ENCODE measurements around the gene ITPR3. TPM values are rescaled to one million over a fixed set of nuclear protein-coding genes. Genes with fewer than 3 reads are reported as not detected.

Gene ITPR3
- total RNA-seq, 2 experiments from 2014 or later = 42.6 to 42.9 TPM

DNA sequence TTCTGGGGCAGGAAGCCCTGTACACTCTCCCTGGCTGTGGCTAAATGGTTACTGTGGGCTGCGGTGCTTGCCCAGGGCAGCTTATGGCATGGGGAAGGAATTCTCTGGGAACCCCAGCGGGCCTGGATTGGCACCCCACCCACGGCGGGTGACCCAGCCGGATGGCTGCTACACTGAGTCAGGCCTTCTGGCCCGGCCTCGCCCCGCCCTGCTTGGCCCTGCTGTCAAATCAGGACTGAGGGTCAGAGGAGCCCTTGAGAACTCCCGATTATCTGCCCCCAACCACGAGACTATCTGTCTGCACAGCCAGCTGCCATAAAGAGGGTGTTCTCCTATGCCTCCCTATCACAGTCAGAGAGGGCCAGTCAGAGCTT is 7.3 kb upstream of the ITPR3 start:
- no peak overlapping the region for H3K4me3 Mint-ChIP-seq
- no peaks in the 10 kb centered on the region for H3K27me3 Mint-ChIP-seq
- H3K9me3 Mint-ChIP-seq (ENCODE audit: low read depth) = no peaks in the 10 kb centered on the region
- H3K4me1 Mint-ChIP-seq = no peaks in the 10 kb centered on the region
- DNase-seq (no peak), ATAC-seq (no peak)
- H3K27ac Mint-ChIP-seq = no peak overlapping the region
- ChIA-PET POLR2A (no interaction called here), CTCF (interaction anchor here (0.9 kb wide), 1 partner anchor 98 kb away, joined by 3 read pairs; the partner anchor contains the start of gene UQCC2)
- H3K36me3 Mint-ChIP-seq (ENCODE audit: low read depth) = no peaks in the 10 kb centered on the region
- intact Hi-C loops (cut with DNase I, micrococcal nuclease) = no loop called here

DNA sequence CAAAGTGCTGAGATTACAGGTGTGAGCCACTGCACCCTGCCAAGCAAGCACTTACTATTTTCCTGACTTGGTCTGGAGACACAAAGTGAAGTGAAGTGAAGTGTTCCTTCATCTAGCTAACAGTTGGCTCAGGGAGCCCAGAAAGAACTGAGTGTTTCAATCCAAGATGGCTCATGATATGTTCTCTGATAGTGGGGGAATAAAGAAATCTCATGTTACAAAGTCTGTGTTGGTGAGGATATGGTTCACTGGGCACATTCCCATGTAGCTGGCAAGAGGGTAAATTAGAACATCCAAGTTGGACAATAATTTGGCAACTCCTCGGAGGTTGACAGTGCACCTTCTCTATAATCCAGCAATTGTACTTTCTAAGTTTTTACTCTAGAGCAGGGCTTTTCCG is 5.0 kb upstream of the ITPR3 start:
- intact Hi-C loops (cut with DNase I, micrococcal nuclease) = no loop called here

DNA sequence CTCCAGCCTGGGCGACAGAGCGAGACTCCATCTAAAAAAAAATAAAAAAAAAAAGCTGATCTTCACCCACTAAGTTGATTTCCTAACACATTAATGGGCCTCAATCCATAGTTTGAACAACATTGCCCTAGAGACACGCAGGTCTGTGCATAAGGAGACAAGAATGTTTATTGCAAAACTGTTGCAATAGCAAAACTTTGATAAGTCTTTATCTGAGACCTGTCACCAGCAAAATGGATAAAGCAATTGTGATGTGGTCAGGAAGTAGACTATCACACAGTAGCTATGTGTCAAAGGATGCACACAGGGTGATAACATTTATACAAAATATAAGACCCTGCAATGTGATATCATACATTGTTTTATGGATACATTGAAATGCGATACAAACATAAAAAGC is 4.2 kb upstream of the ITPR3 start:
- no peak overlapping the region for H3K4me3 Mint-ChIP-seq
- peaks cover 11% of the 10 kb centered on the region for H3K4me1 Mint-ChIP-seq
- CTCF ChIA-PET = no interaction called here
- no peaks in the 10 kb centered on the region for H3K27me3 Mint-ChIP-seq
- POLR2A ChIA-PET = no interaction called here
- intact Hi-C loops (cut with DNase I, micrococcal nuclease) = no loop called here
- no peak for ATAC-seq
- DNase-seq = no peak
- H3K36me3 Mint-ChIP-seq (ENCODE audit: low read depth) = no peaks in the 10 kb centered on the region
- no peaks in the 10 kb centered on the region for H3K9me3 Mint-ChIP-seq (ENCODE audit: low read depth)
- no peak overlapping the region for H3K27ac Mint-ChIP-seq

More for the DNA sequence above, 5.0 kb upstream of the ITPR3 start:
- POLR2A ChIA-PET = no interaction called here
- Mint-ChIP-seq H3K9me3 (ENCODE audit: low read depth) (no peaks in the 10 kb centered on the region), H3K27me3 (no peaks in the 10 kb centered on the region), H3K27ac (no peak overlapping the region), H3K4me1 (peaks cover 11% of the 10 kb centered on the region), H3K4me3 (no peak overlapping the region), H3K36me3 (ENCODE audit: low read depth) (no peaks in the 10 kb centered on the region)
- CTCF ChIA-PET = no interaction called here
- DNase-seq (no peak), ATAC-seq (no peak)

DNA sequence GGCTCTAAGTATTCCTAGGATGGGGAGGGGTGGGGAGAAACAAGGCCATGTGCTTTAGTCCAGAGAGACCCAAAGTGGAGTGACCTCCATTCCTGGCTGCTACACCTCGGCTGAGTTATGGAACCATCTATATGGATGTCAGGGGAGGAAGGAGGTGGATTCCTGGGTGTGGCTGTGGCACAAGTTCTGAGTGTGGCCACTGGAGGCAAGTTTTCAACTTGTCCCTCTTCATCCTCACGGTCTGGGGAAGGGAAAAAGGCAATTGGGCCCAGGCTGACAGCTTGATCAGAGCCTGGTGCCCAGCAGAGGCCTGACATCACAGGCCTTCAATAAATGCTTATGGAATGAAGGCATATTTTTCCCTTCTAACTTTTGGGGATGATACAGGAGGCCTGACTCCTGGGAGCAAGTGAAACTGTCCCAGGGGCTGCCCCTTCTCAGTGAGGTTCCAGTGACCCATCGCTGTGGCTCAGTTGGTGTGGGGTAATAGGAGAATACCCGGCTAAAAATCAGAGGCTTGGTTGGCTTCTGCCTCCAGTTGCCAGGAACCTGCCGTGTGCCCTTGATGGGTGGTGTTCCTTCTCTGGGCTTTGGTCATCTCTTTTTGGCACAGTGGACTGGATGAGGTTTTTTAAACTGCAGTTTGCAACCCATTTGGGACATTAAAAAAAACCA is 1.8 kb upstream of the ITPR3 start:
- Mint-ChIP-seq H3K9me3 (ENCODE audit: low read depth) (no peaks in the 10 kb centered on the region), H3K36me3 (ENCODE audit: low read depth) (peaks cover 14% of the 10 kb centered on the region), H3K4me1 (peaks cover 34% of the 10 kb centered on the region), H3K27me3 (no peaks in the 10 kb centered on the region), H3K4me3 (peak overlapping the region; percentile 84), H3K27ac (peak overlapping the region; percentile 91)
- ChIA-PET POLR2A (no interaction called here), CTCF (interaction anchor here (0.6 to 4.5 kb wide), 3 partner anchors 12 to 29 kb away, joined by 3 to 22 read pairs (median 3); no protein-coding TSS in a partner anchor)
- intact Hi-C loops (cut with DNase I, micrococcal nuclease) = no loop called here
- DNase-seq (no peak), ATAC-seq (no peak)

DNA sequence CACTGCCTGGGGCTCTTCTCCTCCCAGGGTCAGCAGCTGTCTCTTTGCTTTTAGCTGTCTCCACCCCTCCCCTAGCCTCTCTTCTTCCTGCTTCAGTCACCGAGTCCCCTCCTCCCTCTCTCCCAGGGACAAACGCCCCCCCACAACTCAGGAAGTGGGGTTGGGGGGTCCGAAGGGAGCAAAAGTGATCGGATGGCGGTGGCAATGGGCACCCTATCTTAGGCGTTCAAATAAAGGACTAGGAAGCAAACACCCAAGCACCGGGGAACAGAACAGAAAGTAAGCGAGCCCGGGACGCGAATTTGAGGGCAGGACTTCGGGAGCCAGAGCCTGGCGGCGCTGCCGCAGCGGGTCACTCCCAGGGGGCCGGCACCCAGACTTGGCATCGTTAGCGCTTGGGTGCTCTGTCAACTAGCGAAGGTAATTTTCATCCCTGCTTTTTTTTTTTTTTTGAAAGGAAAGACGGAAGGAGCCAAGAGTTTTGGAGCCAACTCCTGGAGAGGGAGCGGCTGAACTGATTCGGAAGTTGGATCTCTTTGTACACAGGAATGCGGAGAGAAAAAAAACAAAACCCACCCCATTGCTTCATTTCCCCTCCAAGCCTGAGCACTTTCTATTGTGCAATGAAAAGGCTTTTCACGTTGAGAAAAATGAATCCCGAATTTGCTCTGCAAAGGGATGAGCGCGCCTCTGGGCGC is 815 bp upstream of the ITPR3 start:
- H3K27me3 Mint-ChIP-seq = no peaks in the 10 kb centered on the region
- ChIA-PET CTCF (interaction anchor here (1.1 to 4.5 kb wide), 4 partner anchors 13 to 190 kb away, joined by 3 to 22 read pairs (median 4); no protein-coding TSS in a partner anchor), POLR2A (interaction anchor here (0.7 kb wide), 2 partner anchors 12 to 43 kb away, joined by 3 to 4 read pairs; no protein-coding TSS in a partner anchor)
- peaks cover 17% of the 10 kb centered on the region for H3K36me3 Mint-ChIP-seq (ENCODE audit: low read depth)
- H3K4me3 Mint-ChIP-seq = peak overlapping the region; percentile 84
- ATAC-seq (peak; percentile 19), DNase-seq (peak; percentile 64)
- H3K27ac Mint-ChIP-seq = peak overlapping the region; percentile 91
- intact Hi-C loops (cut with DNase I, micrococcal nuclease) = loop anchor here (1.0 to 5.0 kb wide), 9 partner anchors 8 to 617 kb away; partner anchors contain the start of genes HMGA1 (in 1 of the 2), KIFC1 (in 1 of the 2), LEMD2 (in 1 of the 2) and RPS18 (in 1 of the 2)
- H3K4me1 Mint-ChIP-seq = peaks cover 41% of the 10 kb centered on the region
- no peaks in the 10 kb centered on the region for H3K9me3 Mint-ChIP-seq (ENCODE audit: low read depth)

DNA sequence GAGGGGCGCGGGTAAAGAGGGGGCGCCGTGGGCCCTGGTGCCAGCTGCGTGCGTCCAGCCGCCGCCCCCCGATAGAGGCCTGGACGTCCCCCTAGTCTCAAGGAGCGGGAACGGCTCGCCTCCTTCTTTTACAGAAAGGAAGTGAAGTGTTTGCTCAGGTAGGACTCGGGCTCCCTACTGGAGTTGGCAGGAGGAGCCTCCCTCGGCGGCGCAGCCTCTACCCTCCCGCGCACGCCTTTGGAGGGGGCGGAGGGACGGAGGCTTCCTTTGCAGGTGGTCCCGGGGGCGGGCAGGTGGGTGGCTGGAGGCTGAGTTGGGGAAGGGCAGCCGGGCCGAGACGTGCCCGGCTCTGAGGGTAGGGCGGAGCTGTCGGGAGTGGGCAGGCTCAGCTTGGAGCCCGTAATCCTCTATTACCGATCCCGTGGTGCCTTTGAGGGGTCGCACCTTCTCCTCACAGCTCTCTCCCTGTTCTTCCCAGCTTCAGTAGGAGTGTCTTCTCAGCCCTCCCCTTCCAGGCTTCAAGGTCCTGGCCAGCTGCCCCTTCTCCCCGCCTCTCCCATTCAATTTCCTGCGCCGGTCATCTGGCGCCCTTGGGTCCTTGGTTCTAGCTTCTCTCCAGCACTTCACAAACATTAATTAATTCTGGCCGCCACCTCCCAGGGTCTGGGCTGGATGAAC is 728 bp downstream of the ITPR3 start:
- Mint-ChIP-seq H3K4me3 (peak overlapping the region; percentile 94), H3K36me3 (ENCODE audit: low read depth) (peaks cover 23% of the 10 kb centered on the region), H3K27ac (peak overlapping the region; percentile 87), H3K4me1 (peaks cover 48% of the 10 kb centered on the region), H3K27me3 (no peaks in the 10 kb centered on the region), H3K9me3 (ENCODE audit: low read depth) (no peaks in the 10 kb centered on the region)
- ChIA-PET POLR2A (interaction anchor here (0.9 kb wide), 1 partner anchor 30 kb away, joined by 5 read pairs; no protein-coding TSS in a partner anchor), CTCF (interaction anchor here (0.6 to 4.5 kb wide), 16 partner anchors 10 to 502 kb away, joined by 3 to 22 read pairs (median 3); partner anchors contain the start of gene BAK1)
- intact Hi-C loops (cut with DNase I, micrococcal nuclease) = loop anchor here (5.0 kb wide), 8 partner anchors 35 to 615 kb away; partner anchors contain the start of genes HMGA1 (in 1 of the 2), KIFC1 (in 1 of the 2), LEMD2 (in 1 of the 2) and RPS18 (in 1 of the 2)
- ATAC-seq (peak; percentile 36), DNase-seq (peak; percentile 63)

DNA sequence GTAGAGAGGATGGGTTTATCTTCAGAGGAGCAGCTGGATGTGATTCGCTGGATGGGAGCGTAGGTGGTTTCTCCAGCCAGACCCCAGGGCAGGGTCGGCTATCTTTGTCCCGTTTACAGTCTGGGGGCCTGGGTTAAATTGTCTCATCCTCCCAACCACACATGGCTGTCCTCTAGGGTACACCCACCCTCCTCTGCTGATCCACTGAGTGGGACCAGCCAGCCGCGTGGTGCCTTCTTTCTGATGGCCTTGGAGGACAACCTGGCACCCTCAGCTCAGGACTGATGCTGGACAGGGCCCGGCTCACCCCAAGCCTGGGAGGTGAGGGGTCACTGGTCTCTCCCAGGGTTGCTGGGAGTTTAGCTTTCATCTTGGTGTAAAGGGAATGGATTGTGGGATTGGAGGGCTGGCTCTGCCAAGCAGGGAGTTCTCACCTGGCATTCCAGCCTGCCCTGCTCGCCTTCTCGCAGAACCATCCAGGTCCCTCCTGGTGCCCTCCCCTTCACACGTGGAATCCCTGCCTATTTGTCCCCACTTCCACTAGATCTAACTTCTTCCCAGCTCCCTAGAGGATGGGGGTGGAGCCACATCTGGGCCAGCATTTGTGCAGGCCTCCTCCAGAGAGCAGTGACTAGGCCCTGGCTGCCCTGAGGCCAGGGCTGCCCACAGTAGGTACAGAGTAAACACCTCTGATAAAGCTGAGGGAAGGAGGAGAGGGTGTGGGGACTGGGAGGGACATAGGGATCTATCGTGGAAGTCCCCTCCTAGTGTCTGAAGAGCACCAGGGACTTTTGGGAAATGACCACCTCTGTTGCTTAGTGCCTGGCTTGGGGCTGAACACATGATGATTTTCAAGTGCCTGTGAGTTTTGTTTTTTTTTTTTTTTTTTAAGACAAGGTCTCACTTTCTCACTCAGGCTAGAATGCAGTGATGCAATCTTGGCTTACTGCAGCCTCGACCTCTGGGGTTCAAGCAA is 1.6 kb downstream of the ITPR3 start:
- no peaks in the 10 kb centered on the region for H3K27me3 Mint-ChIP-seq
- ATAC-seq = no peak
- intact Hi-C loops (cut with DNase I, micrococcal nuclease) = loop anchor here (5.0 kb wide), 8 partner anchors 35 to 615 kb away; partner anchors contain the start of genes HMGA1 (in 1 of the 2), KIFC1 (in 1 of the 2), LEMD2 (in 1 of the 2) and RPS18 (in 1 of the 2)
- CTCF ChIA-PET = interaction anchor here (0.6 to 4.5 kb wide), 10 partner anchors 10 to 323 kb away, joined by 3 to 22 read pairs (median 4); partner anchors contain the start of gene BAK1
- H3K9me3 Mint-ChIP-seq (ENCODE audit: low read depth) = no peaks in the 10 kb centered on the region
- peaks cover 53% of the 10 kb centered on the region for H3K4me1 Mint-ChIP-seq
- POLR2A ChIA-PET = no interaction called here
- H3K27ac Mint-ChIP-seq = peak overlapping the region; percentile 87
- peak overlapping the region; percentile 94 for H3K4me3 Mint-ChIP-seq
- H3K36me3 Mint-ChIP-seq (ENCODE audit: low read depth) = peaks cover 23% of the 10 kb centered on the region
- peak; percentile 24 for DNase-seq

DNA sequence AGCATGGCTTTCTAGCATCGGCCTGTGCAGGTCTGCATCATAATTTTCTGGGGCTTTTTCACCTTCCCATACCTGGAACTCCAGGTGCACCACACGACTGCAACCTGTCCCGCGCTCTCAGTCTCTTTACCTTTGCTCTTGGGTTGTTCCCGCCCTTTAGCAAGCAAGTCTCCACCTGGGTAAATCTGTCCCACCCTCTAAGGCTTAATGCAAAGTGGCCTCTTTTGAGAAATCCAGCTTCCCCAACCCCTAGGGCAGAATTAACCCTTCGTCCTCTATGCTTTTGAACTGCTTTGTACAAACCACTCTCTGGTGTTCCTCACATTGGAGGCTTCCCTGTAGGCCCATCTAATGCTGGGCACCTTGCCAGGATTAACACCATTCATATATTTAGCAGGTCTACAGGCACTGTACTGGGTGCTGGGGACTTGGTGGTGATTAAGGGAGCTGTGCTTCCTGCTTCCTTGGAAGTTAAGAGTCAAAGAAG is 2.8 kb downstream of the ITPR3 start:
- POLR2A ChIA-PET = no interaction called here
- H3K27ac Mint-ChIP-seq = no peak overlapping the region

DNA sequence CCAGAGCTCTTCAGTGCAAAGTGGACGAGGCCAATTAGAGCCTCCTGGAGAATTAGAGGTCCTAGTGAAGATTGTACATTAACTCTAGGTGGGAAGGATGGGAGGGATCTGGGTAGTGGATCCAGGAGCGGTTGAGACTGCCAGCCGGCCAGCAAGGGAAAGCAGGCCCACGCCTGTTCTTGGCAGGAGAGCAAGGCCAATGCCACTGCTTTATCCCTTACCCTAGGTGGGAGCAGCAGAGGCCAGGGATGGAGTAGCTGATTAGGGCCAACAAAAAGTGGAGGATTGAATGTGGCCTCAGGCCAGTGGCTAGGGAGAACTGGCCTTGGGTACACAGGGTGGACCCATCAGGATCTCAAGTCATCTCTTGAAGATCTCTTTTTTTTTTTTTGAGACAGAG is 3.7 kb downstream of the ITPR3 start:
- H3K9me3 Mint-ChIP-seq (ENCODE audit: low read depth) = no peaks in the 10 kb centered on the region
- H3K27me3 Mint-ChIP-seq = no peaks in the 10 kb centered on the region
- intact Hi-C loops (cut with DNase I, micrococcal nuclease) = loop anchor here (5.0 kb wide), 8 partner anchors 38 to 612 kb away; partner anchors contain the start of genes HMGA1 (in 1 of the 2), KIFC1 (in 1 of the 2), LEMD2 (in 1 of the 2) and RPS18 (in 1 of the 2)
- ChIA-PET POLR2A (interaction anchor here (0.5 kb wide), 1 partner anchor 113 kb away, joined by 10 read pairs; no protein-coding TSS in a partner anchor), CTCF (interaction anchor here (0.7 kb wide), 1 partner anchor 74 kb away, joined by 3 read pairs; no protein-coding TSS in a partner anchor)
- ATAC-seq = no peak
- H3K4me3 Mint-ChIP-seq = no peak overlapping the region
- H3K36me3 Mint-ChIP-seq (ENCODE audit: low read depth) = peaks cover 23% of the 10 kb centered on the region
- H3K4me1 Mint-ChIP-seq = peaks cover 59% of the 10 kb centered on the region
- DNase-seq = no peak
- no peak overlapping the region for H3K27ac Mint-ChIP-seq

More for the DNA sequence above, 2.8 kb downstream of the ITPR3 start:
- Mint-ChIP-seq H3K9me3 (ENCODE audit: low read depth) (no peaks in the 10 kb centered on the region), H3K4me3 (peak overlapping the region; percentile 94), H3K36me3 (ENCODE audit: low read depth) (peaks cover 23% of the 10 kb centered on the region), H3K27me3 (no peaks in the 10 kb centered on the region), H3K4me1 (peaks cover 62% of the 10 kb centered on the region)
- CTCF ChIA-PET = interaction anchor here (0.6 to 1.4 kb wide), 4 partner anchors 17 to 835 kb away, joined by 3 to 4 read pairs (median 3); no protein-coding TSS in a partner anchor
- intact Hi-C loops (cut with DNase I, micrococcal nuclease) = loop anchor here (5.0 kb wide), 8 partner anchors 37 to 613 kb away; partner anchors contain the start of genes HMGA1 (in 1 of the 2), KIFC1 (in 1 of the 2), LEMD2 (in 1 of the 2) and RPS18 (in 1 of the 2)
- no peak for DNase-seq
- ATAC-seq = no peak

DNA sequence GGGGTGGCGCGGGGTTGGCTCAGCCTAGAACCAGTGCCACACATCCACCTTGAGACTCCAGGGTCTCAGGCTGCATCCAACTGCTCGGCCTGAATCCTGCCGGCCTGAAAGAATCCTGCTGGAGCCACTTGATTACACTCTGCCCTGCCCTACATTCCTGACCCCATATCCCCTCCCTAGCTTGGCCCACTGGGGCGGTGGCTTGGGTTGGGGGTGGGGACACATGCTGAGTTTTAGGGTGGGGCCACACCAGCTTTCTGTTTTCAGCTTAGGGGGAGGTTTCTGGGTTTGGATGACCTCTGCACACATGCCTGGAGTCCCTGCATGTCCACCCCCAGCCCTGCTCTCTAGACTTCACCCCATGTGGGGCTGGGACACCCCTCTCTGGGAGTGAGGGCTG is 6.8 kb downstream of the ITPR3 start:
- ATAC-seq (no peak), DNase-seq (peak; percentile 1)
- Mint-ChIP-seq H3K36me3 (ENCODE audit: low read depth) (peaks cover 32% of the 10 kb centered on the region), H3K9me3 (ENCODE audit: low read depth) (no peaks in the 10 kb centered on the region), H3K4me1 (peaks cover 67% of the 10 kb centered on the region), H3K27ac (no peak overlapping the region), H3K27me3 (no peaks in the 10 kb centered on the region), H3K4me3 (no peak overlapping the region)
- ChIA-PET POLR2A (no interaction called here), CTCF (interaction anchor here (1.4 kb wide), 1 partner anchor 83 kb away, joined by 3 read pairs; the partner anchor contains the start of gene UQCC2)
- intact Hi-C loops (cut with DNase I, micrococcal nuclease) = no loop called here

All from activated CD4-positive, alpha-beta T cell treated with anti-CD3 and anti-CD28 coated beads for 36 hours (primary cell).